Activated T-cell treated with anti-CD3 and anti-CD28 coated beads for 4 hours (primary cell): Measurements from ENCODE around the gene GOLT1B.
"Not testable (repeated sequence)": the region's sequence is repeated elsewhere in the genome, so short reads cannot be mapped to it uniquely, and the experiment has no call there.

Experiments
- DNase-seq: peaks from one replicate; pipeline ENCODE4 v3.0.0-alpha.2; 2020

GOLT1B gene, protein sequence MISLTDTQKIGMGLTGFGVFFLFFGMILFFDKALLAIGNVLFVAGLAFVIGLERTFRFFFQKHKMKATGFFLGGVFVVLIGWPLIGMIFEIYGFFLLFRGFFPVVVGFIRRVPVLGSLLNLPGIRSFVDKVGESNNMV

DNA sequence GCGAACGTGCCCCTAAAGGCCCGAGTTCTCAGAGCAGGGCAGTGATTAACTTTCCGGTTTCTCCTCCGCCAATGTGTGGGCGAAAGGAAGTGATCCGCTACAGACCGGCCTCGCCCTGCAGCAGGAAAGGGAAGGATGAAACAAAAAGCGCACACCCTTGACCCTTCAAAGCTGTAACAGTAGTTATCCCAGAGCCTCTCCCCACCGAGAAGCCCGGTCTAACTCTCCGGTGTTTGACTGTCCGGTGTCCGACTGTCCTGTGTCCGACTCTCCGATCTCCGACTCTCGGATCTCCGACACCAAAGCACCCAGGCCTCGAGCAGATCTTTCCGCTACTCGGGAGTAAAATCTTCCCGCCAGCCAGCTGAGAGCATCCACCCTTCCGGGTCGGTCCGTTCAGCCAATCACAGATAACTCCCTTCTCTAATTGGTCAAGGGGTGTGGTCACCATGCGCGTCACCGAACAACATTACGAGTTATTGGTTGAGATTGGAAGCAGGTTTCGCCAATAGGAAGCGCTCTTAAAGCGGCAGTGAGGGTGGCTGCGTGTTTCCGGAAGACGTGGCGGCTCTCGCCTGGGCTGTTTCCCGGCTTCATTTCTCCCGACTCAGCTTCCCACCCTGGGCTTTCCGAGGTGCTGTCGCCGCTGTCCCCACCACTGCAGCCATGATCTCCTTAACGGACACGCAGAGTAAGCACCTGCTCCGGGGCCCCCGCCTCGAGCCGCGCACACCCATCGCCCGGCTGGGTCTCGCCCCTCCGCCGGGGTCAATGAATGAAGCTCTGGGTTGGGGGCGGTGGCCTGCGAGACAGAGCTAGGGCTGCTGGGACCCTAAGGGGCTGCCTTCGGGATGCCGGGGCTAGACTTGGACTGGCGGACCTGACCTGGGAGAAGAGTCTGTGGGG, at the start of gene GOLT1B, which contains the start of gene RECQL:
Gene GOLT1B, plus strand, starts transcription at position 532 of the 906 bp plus-strand sequence. Its CDS starts 135 bp downstream, at position 667.
Gene RECQL, minus strand, starts transcription at position 378 of the 906 bp plus-strand sequence. CDS start 2,065 bp downstream, outside the sequence.
- peak; percentile 85 for DNase-seq

DNA sequence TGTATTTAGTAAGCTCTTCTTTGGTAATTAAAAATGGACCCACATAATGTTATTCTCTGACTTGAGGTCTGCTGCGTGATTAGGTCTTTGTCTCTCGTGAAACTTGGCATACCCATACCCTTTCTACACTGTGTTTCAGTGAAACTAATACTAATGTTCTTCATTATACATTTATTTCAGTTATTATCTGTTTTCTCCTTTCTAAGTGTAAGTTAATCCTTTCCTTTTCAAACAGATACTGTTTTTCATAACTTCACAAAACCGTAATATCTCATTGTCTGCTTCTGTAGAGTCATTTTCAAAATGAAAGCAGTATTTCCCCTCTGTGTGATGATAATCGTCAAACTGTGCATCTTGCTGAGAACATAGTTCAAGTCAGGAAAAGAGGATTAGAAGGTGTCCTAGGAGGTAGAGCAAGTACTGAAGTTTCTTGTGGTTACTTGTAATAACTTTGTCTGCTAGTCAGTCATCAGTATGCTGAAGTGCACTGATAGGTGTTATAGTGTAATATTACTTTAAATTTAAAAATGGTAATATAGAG, 48.2 kb upstream of the GOLT1B start:
- no peak for DNase-seq

DNA sequence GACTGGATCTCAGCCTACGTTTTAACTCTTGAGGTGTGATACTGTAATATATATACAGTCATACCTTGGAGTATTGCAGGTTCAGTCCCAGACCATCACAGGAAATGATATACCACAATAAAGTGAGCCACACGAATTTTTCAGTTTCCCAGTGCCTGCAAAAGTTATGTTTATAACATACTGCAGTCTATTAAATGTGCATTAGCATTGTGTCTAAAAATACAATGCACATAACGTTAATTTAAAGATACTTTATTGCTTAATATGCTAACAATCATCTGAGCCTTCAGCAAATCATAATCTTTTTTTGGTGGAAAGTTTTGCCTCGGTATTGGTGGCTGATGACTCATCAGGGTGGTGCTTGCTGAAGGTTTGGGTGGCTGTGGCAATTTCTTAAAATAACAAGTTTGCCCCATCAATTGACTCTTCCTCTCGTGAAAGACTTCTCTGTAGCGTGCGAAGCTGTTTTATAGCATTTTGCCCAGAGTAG, 45.3 kb upstream of the GOLT1B start:
- peak; percentile 34 for DNase-seq

DNA sequence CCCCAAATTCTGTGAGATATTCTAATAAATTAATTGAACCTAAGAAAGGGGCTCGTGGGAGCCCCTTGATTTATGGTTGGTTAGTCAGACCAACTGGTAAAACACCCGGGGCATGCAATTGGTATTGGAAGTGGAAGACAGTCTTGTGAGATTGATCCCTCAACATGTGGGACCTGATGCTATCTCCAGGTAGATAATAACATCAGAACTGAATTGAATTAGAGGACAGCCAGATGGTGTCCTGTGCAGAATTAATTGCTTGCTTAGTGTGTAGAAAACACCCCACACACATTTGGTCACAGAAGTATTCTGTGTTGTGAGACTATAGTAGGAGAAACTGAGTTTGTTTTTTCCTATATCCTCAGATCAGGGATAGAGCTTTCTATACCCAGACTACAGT, 42.1 kb upstream of the GOLT1B start:
- DNase-seq, result no peak

DNA sequence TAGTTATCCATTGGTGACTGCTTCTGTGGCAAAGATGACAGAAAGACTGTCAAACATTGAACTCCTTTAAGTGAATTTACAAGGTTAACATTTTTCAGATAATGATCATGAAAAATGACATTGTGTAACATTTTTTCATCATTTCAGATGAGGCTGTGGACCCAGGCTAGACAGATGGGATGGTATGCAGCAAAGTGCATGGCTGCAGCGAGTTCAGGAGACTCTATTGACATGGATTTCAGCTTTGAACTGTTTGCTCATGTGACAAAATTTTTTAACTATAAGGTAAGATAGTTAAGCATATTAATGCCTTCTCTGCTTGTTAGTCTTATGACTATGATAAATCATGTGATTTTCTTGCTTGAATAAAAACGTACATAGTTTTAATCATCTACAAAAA, 34.3 kb upstream of the GOLT1B start:
- not testable (repeated sequence) for DNase-seq

DNA sequence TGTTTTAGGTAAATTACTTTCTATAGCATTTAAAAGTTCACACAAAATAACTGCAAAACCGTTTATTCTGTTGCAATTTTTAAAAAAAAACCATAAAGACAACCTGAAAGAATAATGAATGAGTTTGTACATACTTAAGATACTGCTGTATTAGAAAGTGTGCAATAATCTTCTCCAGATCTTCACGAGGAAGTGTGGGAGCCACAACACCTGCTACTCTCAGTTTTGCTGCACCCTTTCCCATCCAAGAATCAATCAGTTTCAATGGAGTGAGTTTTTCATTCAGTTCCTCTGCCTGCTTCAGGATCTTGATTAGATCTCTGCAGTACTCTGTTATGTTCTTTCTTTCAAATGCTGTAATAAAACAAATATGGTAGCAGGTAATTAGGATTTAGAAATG, 30.3 kb upstream of the GOLT1B start:
- DNase-seq, result no peak

DNA sequence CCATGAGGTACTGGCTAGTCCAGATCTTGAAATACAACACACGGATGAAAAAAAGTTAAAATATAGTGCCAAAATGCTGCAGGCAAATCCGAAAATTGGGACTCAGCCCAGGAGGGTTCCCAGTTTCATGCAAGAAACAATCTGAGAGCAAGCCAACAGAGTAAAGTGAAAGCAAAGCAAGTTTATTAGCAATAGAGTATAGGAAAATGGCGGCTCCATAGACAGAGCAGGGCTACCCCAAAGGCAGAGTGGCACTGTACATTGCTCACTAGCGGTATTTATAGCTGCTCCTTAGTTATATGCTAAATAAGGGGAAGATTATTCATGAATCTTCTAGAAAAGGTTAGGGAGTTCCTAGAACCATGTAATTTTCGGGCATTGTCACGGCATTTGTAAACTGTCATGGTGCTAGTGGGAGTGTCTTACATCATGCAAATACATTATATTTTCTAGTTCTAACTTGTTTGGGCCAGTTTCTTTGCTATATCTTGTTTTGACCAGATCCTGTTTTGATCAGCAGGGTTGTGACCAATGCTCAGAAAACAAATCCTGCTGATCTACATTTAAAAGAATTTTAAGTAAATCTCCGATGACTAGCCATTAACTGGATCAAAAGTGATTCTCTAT, 29.3 kb upstream of the GOLT1B start:
- DNase-seq, result no peak

DNA sequence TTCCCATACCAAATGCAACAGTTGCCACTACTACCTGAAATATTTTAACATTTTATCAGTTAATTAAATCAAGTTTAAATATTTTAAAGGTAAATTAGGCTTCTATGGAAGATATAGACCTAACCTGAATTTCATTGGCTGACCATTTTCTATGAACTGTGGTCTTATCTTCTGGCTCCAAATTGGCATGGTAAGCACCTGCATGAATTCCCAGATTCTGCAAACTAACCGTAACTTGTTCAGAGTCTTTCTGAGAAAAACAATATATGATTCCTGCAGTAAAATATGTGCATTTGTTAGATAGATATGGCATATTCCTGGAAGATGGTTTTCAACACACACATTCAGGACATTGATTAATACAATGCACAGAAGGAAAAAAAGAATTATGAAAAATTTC, 26.0 kb upstream of the GOLT1B start:
- DNase-seq, result no peak

DNA sequence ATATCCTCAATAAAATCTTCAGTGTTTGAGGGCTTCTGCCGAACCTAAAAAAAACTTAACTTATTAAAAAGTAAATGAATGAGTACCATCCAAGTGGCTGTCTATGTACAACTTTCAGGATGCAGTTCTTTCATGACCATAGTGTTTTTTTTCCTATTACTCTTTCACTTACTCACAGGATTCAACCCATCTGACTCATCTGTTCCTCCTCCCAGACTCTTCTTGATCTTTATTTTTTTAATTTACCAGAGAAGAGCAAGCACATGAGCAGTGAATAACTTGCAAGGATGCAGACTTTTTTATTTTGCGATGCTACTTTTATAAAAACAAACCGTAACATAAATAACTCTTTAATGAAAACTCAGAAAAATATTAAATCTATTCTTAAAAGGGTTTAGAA, 24.6 kb upstream of the GOLT1B start:
- no peak for DNase-seq

DNA sequence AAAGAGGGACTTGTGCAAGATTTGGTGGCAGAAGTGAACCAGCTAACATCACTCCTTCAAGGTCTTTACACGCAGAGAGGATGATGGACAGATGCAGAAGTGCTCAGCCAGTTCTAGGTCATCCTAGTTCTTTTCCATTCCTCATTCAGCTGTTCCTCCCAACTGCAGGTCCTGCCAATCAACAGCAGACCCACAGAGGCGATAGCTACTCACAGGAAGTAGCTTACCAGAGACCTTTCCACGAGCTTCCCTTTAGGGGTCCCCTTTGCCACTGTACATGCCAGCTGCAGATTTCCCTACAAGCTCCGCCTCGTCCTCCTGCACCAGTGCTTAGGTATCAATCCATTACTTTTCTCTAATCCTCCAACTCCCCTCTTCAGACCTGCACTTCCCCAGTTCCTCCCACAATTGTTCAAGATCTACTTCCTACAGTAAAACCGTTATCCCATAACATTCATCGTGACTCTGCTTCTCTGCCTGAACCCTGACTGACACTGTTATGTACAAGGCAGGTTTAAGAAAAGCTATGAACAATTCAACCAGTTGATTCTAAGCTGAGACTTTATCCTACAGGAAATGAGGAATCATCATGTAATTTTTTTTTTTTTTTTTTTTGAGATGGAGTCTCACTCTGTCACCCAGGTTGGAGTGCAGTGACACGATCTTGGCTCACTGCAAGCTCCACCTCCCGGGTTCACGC, 22.7 kb upstream of the GOLT1B start:
- no peak for DNase-seq

DNA sequence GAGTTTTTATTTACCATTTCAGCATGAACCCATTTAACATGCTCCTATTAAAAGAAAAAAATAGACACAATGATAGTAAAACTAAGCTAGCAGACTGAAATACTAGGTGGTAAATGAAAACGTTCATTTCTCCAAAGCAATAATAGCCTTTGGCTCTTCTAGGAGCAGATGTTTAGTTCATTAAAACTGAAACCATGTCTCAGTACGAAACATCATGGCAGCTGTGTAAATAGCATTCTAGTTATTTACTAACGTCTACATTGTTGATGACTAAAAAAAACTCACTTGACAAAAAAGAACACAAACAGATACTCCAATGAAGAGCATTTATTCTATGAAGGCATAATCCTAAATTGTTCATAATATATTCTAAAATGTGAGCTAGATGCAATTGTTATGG, 18.1 kb upstream of the GOLT1B start:
- no peak for DNase-seq

DNA sequence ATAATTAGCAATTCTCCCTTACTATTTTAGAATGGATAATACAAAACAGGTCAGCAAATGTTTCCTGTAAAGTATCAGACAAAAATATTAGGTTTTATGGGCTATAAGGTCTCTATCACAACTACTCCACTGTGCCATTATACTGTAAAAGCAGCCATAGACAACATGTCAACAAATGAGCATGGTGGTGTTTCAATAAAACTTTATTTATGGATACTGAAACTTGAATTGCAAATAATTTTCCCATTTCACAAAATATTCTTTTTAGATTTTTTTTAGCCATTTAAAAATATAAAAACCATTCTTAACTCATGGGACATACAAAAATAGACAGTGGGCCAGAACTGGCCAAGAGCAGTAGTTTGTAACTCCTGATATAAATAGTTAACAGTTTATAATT, 15.6 kb upstream of the GOLT1B start:
- DNase-seq, result no peak

DNA sequence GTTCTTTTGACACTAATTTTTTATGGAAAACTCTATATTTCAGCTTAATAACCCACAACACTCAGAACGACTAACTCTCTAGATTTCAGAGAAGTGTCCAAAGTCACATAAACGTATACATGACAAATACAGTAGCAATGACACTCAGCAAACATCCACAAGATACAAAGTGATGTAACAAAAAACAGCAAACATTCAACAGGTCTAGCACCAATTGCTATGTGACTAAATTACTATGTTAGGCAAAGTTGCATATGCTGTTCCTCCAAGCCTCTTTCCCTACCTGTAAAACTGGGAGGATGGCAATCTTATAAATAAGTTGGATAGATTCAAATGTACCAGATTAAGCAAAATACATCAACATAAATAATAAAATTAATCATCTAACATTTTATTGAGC, 1.8 kb upstream of the GOLT1B start:
- no peak for DNase-seq

DNA sequence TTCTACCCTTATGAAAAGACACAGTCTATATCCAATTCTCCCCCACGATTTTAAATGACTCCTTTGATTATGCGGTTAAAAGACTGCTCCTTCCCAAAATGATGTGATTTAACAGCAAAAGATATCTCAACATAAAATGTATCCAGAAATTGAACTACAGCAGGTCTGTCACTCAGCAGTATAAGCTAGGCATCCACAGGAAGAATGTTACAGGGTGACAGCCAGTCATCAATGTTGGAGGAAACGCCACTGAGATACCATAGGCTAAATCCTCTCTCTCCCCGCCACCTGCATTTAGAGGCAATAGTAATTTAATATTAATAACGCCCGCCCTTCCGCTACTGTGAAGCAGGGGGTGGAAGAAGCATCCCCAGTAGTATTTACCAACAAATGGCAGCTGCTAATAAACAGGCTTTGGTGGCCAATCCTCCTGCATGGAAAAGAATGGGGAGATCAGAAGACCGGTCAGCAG, 767 bp upstream of the GOLT1B start:
- peak; percentile 5 for DNase-seq

DNA sequence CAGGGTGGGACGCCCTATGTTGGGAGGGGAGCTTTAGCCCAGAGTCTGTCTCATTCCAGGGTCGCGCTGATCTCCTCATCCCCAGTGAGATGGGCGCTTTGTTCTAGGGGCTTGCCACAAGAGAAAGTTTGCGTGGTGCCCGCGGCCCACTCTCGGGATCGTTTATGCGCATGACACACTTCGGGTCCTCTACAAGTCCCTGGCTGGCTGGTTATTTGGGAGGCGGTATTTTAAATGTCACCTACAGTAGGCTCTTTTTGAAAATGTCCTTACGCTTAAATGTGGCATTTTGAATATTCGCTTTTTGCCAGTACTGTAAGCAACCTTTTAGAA, 541 bp downstream of the GOLT1B start:
- peak; percentile 16 for DNase-seq

DNA sequence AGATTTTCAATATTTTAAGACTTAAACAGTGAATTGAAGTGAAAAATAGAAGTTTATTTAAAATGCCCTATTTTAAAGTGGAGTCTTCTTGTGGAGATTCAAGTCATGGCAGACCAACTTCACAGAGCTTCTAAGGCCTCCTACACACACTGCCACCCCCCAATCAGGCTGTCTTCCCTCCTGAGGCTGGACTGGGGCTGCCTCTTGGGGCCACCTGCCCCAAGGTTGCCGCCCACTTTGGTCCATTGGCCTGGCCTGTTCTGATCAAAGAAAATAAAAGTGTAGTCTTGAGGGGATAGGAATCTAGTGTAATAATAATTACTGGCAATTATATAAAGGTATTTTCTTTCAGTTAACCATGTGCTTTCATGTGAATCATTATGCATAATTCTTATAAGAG, 1.3 kb downstream of the GOLT1B start:
- no peak for DNase-seq

DNA sequence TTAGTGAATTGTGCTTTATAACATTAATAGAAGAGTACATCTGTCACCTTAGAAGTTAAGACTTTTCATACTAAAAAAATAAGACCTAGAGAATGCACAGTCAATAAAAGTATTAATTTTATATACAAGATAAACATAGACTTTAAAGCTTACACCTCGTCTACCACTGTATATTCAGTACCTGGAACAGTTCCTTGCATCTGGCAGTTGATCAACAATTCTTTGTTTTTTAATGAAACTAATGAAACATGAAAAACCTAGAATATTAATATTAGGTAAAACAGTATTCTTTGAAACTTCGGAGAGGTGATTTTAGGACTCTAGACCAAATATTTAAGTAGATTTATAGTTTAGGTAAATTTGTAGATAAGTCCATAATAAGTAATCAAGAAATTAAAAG, 4.3 kb downstream of the GOLT1B start:
- DNase-seq, result no peak

DNA sequence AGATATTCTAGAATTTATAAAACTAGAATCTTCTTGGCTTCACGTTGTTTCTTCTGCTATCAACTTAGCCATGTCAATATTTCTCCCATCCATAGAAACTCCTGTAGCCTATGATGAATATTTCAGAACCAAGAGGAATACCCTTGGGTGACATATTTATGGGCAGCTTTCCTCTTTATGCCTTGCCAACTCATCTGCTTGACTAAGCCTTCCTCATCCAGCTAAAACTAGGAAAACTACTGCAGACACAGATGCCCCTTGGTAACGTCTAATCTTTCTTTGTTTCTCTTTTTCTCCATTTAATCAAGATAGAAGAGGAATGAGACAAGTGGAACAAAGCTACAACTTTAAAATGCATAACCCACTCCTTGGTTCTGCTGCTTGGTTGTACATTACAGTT, 6.3 kb downstream of the GOLT1B start:
- no peak for DNase-seq

DNA sequence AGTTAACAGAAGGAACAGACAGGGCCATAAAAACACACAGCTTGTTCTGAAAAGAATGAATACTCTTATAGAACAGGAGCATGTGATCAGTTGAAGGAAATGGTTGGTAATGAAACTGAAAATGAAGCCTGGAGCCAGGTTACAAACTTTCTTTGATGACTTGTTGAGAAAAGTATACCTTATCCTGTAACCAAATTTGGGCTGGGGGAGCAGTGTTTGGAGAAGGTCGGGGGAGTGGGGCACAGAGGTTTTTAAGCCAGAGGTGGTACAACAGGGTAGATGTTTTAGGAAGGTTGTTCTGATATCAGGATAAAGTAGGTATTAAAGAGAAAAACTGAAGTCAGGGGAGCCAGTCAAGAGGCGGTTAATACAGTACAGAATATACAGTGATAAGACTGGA, 8.2 kb downstream of the GOLT1B start:
- DNase-seq, result no peak

DNA sequence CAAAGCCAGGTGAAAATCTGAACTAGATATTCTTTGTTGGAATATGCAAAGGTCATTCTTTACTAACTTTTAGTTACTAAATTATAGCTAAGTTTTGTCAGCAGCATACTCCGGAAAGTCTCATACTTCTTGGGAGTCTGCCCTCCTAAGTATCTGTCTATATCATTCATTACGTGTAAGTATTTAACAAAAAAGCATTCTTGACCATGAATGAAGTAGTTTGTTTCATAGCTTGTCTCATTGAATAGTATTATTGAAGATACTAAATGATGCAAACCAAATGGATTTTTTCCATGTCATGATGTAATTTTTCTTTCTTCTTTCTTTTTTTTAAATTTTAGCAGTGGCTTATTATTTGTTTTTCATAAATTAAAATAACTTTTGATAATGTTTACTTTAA, 14.7 kb downstream of the GOLT1B start:
- DNase-seq, result no peak

DNA sequence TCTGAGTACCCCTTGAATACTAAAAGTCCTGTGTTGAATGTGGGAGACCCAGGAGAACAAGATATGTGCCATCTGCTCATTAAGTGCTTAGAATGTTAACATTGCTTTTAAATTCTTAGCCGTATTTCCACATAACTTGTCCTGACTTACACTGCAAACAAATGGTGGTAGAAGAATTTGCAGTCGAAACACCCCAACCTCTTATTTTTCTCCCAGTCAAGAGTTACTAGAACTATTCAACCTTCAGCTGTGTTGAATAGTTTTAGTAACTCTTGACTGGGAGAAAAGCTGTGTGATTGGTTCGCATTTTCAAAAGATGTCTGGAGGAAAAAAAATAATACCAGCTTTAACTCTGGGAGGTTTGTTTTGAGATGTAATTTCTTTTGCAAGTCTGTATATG, 16.9 kb downstream of the GOLT1B start:
- no peak for DNase-seq

DNA sequence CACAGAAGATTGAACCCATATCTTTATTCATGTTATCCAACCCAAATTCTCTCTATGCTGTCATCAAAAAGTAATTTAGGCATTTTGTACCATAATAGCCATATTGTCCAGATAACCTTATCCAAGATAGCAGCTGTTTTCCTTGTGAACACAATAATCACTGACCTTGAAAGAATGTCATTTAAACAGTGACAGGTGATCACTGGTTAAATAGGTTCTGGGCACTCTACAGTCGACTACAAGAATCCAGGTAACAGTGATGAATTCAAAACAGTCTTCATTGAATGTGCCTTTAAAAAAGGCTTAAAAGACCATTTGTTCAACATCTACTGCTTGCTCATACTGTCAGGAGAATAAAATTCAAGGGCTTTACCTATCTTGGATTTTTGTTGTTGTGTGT, 20.0 kb downstream of the GOLT1B start:
- no peak for DNase-seq

DNA sequence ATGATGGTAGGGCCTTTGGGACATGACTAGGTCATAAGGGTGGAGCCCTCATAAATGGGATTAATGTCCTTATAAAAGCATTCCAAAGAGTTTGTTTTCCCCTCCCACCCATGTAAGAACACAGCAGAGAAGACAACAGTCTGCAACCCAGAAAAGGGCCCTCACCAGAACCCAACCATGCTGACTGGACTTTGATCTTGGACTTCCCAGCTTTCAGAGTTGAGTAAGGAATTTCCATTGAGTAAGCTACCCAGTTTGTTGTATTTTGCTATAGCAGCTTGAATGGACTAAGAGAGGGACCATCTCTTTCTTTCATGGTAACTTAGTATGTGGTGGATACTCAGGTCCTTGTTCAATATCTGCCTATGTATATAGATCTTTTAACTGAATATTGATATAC, 21.6 kb downstream of the GOLT1B start:
- no peak for DNase-seq
